HG03196 (cell line): ENCODE measurements around the gene AMIGO1.
A peak's percentile ranks its signal among the peaks of the same experiment; 100 is the strongest.

Source experiments
- ATAC-seq: cut with Tn5 transposase; IDR thresholded peaks from one replicate; pipeline ENCODE4 v1.9.1; 2021; ENCODE audit not compliant: unreplicated experiment

AMIGO1 gene

GRCh38 chr1:109509176-109510134 lies at the start of gene AMIGO1:
Gene AMIGO1 (minus strand): TSS chr1:109509727. CDS start chr1:109508912, 815 bp downstream.
- ATAC-seq: no peak

- ATAC-seq: no peak
These were observed 48.0 kb upstream of the AMIGO1 start for GRCh38 chr1:109557520-109557919.

GRCh38 chr1:109556563-109556962 lies 47.0 kb upstream of the AMIGO1 start:
- no peak for ATAC-seq

GRCh38 chr1:109548321-109549267 lies 39.1 kb upstream of the AMIGO1 start, which contains the start of gene GNAI3:
Gene GNAI3 (plus strand): TSS chr1:109548615. CDS start chr1:109548721, 106 bp downstream.
- ATAC-seq: peak; percentile 79

- peak; percentile 8 for ATAC-seq
These were observed 38.2 kb upstream of the AMIGO1 start for GRCh38 chr1:109547463-109548320.

- peak; percentile 48 for ATAC-seq
These were observed 37.0 kb upstream of the AMIGO1 start for GRCh38 chr1:109546311-109547109.

GRCh38 chr1:109543988-109544735 lies 34.6 kb upstream of the AMIGO1 start:
- ATAC-seq: no peak

- ATAC-seq: no peak
These were observed 33.9 kb upstream of the AMIGO1 start for GRCh38 chr1:109543283-109543987.

- ATAC-seq: no peak
These were observed 33.1 kb upstream of the AMIGO1 start for GRCh38 chr1:109542657-109543056.

GRCh38 chr1:109541102-109541501 lies 31.6 kb upstream of the AMIGO1 start:
- no peak for ATAC-seq

- ATAC-seq: no peak
These were observed 30.1 kb upstream of the AMIGO1 start, which contains the start of gene GPR61 for GRCh38 chr1:109539676-109540075. Gene GPR61 (plus strand): TSS chr1:109539872. CDS start chr1:109543023, 3,151 bp downstream.

- no peak for ATAC-seq
These were observed 29.5 kb upstream of the AMIGO1 start for GRCh38 chr1:109538827-109539555.

- ATAC-seq: no peak
These were observed 28.1 kb upstream of the AMIGO1 start for GRCh38 chr1:109537450-109538178.

GRCh38 chr1:109535971-109536491 lies 26.5 kb upstream of the AMIGO1 start:
- no peak for ATAC-seq

- ATAC-seq: no peak
These were observed 26.0 kb upstream of the AMIGO1 start for GRCh38 chr1:109535481-109535880.

GRCh38 chr1:109534307-109534858 lies 24.9 kb upstream of the AMIGO1 start:
- no peak for ATAC-seq
